Keratinocyte (primary cell): ENCODE measurements around the gene SLC25A11. TPM values are rescaled to one million over a fixed set of nuclear protein-coding genes. Genes with fewer than 3 reads are reported as not detected.
A peak's percentile ranks its signal among the peaks of the same experiment; 100 is the strongest.

Experiments
- DNase-seq: peaks from one replicate; pipeline ENCODE4 v3.0.0-alpha.2; 2011; ENCODE audit warnings: low read depth, missing footprints, low spot score
- FAIRE-seq: peaks from 2 replicates; lab custom pipeline; 2011; peaks lifted over from hg19 to GRCh38; lab: Jason Lieb, UNC
- H2AFZ ChIP-seq: 2 replicates; pipeline ENCODE4 v1.6.0; 2012; ENCODE audit warnings: low read length, control low read depth, inconsistent platforms; ENCODE audit not compliant: control insufficient read depth
- H3K27ac ChIP-seq: 2 replicates; pipeline ENCODE4 v1.5.1; 2011; ENCODE audit warnings: low read length; ENCODE audit not compliant: control insufficient read depth, insufficient read depth
- H3K27me3 ChIP-seq: 3 replicates; pipeline ENCODE4 v1.6.0; 2011; ENCODE audit warnings: low read length; ENCODE audit not compliant: control insufficient read depth, insufficient read depth; ENCODE audit errors: extremely low read depth
- H3K36me3 ChIP-seq, 2 experiments: 2 replicates in 1 of 2; 3 replicates in 1 of 2; pipeline ENCODE4 v1.5.1; 2011; ENCODE audit warnings: low read length in 2 of 2, mild to moderate bottlenecking in 1 of 2; ENCODE audit not compliant: control insufficient read depth in 2 of 2, insufficient read depth in 2 of 2; ENCODE audit errors: extremely low read depth in 1 of 2
- H3K4me1 ChIP-seq: 3 replicates; pipeline ENCODE4 v1.5.1; 2011; ENCODE audit warnings: low read length; ENCODE audit not compliant: control insufficient read depth, insufficient read depth; ENCODE audit errors: extremely low read depth
- H3K4me2 ChIP-seq: 3 replicates; pipeline ENCODE4 v1.6.0; 2011; ENCODE audit warnings: low read depth, low read length; ENCODE audit not compliant: control insufficient read depth, insufficient read depth; ENCODE audit errors: extremely low read depth
- H3K4me3 ChIP-seq, 3 experiments: fragments of 200-600 bp in 1 of 3; sonication (generic) in 1 of 3; 2 replicates in 2 of 3; 3 replicates in 1 of 3; pipeline ENCODE4 v1.5.1; 2011 to 2016; ENCODE audit warnings: low read length in 3 of 3, mild to moderate bottlenecking in 3 of 3, control low read depth in 2 of 3, inconsistent platforms in 1 of 3, low read depth in 1 of 3, mixed read lengths in 1 of 3, mixed run types in 1 of 3, moderate library complexity in 1 of 3; ENCODE audit not compliant: control insufficient read depth in 2 of 3, insufficient read depth in 2 of 3; ENCODE audit errors: extremely low read depth in 1 of 3
- H3K79me2 ChIP-seq: 2 replicates; pipeline ENCODE4 v1.6.0; 2012; ENCODE audit warnings: low read length; ENCODE audit not compliant: control insufficient read depth, insufficient read depth
- H3K9ac ChIP-seq: 3 replicates; pipeline ENCODE4 v1.6.0; 2011; ENCODE audit warnings: low read length; ENCODE audit not compliant: control insufficient read depth, insufficient read depth; ENCODE audit errors: extremely low read depth
- H3K9me1 ChIP-seq: 3 replicates; pipeline ENCODE4 v1.6.0; 2011; ENCODE audit warnings: low read length; ENCODE audit not compliant: control insufficient read depth, insufficient read depth; ENCODE audit errors: extremely low read depth
- H3K9me3 ChIP-seq: 2 replicates; pipeline ENCODE4 v1.5.1; 2012; ENCODE audit warnings: low read depth, low read length; ENCODE audit not compliant: control insufficient read depth
- H4K20me1 ChIP-seq: 3 replicates; pipeline ENCODE4 v1.6.0; 2011; ENCODE audit warnings: low read length; ENCODE audit not compliant: control insufficient read depth, insufficient read depth; ENCODE audit errors: extremely low read depth
- EZH2 ChIP-seq: IDR thresholded peaks from one replicate; pipeline ENCODE4 v1.6.1; 2012; ENCODE audit warnings: inconsistent platforms, mild to moderate bottlenecking, low read length, moderate library complexity
- dilution Hi-C: fragments of 300-500 bp; cut with MboI; formaldehyde crosslinking; loops from one replicate; pipeline ENCODE4 v1.7.0; 2020; ENCODE audit warnings: low sequenced_read_pairs; ENCODE audit not compliant: extremely low pct_ligation_motif_present
- polyA plus RNA-seq, 5 experiments: library from polyadenylated mRNA; depleted of rRNA in 3 of 5; stranded (reverse) in 3 of 5; stranded (forward) in 1 of 5; unstranded in 1 of 5; fragments of >200 nt; gene quantifications; 1 replicate in 1 of 5; 2 replicates in 3 of 5; 3 replicates in 1 of 5; pipeline versions ENCODE4 v1.2.1 to v1.2.3, GENCODE V29; 2011 to 2012; ENCODE audit warnings: missing spikeins in 2 of 5, low read depth in 1 of 5, low replicate concordance in 1 of 5
- TF ChIP-seq, protein P1 (sequence below), 3 experiments: IDR thresholded peaks in 1 of 3; conservative IDR thresholded peaks in 1 of 3; optimal IDR thresholded peaks in 1 of 3; 2 replicates in 2 of 3; 3 replicates in 1 of 3; pipeline versions ENCODE3 to v1.5.1; 2011; ENCODE audit warnings: low read length in 3 of 3, mild to moderate bottlenecking in 3 of 3, moderate library complexity in 2 of 3, control low read depth in 1 of 3, inconsistent platforms in 1 of 3; ENCODE audit not compliant: insufficient read depth in 2 of 3; ENCODE audit errors: extremely low read depth in 1 of 3

Gene SLC25A11
- polyA plus RNA-seq, 1 donor (not counting 4 experiments of a cell fraction or from before 2014, with no cell fraction given), result 33.8 TPM

DNA sequence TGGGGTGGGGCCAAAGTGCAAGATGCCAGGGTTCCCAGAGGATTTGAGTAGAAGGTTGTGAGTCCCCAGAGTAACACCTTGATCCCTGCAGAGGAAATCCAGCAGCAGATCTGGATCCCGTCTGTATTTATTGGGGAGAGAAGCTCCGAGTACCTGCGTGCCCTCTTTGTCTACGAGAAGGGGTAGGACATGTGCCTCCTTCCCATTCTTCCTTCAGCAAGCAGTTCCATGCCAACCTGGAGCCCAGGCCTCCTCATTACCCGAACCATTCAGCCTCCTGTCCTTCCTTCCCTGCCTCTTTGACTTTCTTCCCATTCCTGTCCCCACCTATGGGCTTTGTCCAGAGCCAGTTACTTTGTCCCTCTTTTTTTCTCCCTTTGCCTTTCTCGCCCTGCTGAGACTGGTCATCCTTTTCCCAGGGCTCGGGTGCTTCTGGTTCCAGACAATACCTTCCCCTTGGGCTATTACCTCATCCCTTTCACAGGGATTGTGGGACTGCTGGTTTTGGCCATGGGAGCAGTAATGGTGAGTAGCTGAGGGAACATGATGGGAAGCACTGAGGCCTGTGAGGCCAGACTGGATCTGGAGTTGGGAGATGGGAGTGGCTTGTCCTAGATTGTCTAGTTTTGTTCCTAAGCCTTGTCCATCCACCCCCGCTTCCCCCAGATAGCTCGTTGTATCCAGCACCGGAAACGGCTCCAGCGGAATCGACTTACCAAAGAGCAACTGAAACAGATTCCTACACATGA, 3.1 kb upstream of the SLC25A11 start:
- H3K9me1 ChIP-seq, result no peaks in the 10 kb centered on the region
- DNase-seq (no peak), FAIRE-seq (no peak)
- H3K4me2 ChIP-seq, result no peak overlapping the region
- H3K9ac ChIP-seq, result no peak overlapping the region
- H2AFZ ChIP-seq, result no peak overlapping the region
- dilution Hi-C loops, result loop anchor here (10.0 kb wide), 1 partner anchor 62 kb away; no protein-coding TSS in a partner anchor
- TF ChIP-seq, protein P1, sequence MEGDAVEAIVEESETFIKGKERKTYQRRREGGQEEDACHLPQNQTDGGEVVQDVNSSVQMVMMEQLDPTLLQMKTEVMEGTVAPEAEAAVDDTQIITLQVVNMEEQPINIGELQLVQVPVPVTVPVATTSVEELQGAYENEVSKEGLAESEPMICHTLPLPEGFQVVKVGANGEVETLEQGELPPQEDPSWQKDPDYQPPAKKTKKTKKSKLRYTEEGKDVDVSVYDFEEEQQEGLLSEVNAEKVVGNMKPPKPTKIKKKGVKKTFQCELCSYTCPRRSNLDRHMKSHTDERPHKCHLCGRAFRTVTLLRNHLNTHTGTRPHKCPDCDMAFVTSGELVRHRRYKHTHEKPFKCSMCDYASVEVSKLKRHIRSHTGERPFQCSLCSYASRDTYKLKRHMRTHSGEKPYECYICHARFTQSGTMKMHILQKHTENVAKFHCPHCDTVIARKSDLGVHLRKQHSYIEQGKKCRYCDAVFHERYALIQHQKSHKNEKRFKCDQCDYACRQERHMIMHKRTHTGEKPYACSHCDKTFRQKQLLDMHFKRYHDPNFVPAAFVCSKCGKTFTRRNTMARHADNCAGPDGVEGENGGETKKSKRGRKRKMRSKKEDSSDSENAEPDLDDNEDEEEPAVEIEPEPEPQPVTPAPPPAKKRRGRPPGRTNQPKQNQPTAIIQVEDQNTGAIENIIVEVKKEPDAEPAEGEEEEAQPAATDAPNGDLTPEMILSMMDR (optimal IDR thresholded peaks at IDR 0.05 in 1 of 3, IDR thresholded peaks at IDR 0.05 in 1 of 3, conservative IDR thresholded peaks at IDR 0.05 in 1 of 3; ENCODE audit: extremely low read depth in 1 of 3, insufficient read depth in 2 of 3, low read length in 3 of 3), result no peak
- TF ChIP-seq EZH2, result no peak
- peaks cover 33 to 38% of the 10 kb centered on the region in 2 experiments for H3K36me3 ChIP-seq
- H4K20me1 ChIP-seq, result peaks cover 15% of the 10 kb centered on the region
- peaks cover 74% of the 10 kb centered on the region for H3K79me2 ChIP-seq
- no peaks in the 10 kb centered on the region for H3K27me3 ChIP-seq
- no peaks in the 10 kb centered on the region for H3K9me3 ChIP-seq
- no peak overlapping the region for H3K27ac ChIP-seq
- peaks cover 45% of the 10 kb centered on the region for H3K4me1 ChIP-seq
- no peak overlapping the region for H3K4me3 ChIP-seq

DNA sequence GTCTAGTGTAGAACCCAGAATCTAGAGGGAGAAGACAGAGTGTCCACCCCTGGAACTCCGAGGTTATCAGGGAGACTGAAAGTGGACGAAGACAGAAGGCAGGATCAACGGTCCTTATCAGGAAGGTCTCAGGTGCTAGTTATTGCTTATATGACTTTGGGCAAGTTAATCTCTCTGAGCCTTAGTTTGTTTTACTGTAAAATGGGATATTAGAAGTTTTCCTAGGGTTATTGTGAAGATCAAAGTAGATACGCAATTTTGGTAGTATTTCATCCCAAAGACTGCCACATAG, 1.4 kb upstream of the SLC25A11 start:
- Histone ChIP-seq H3K9ac (peak overlapping the region; percentile 97), H4K20me1 (peaks cover 7% of the 10 kb centered on the region), H3K4me3 (peak overlapping the region; percentile 88 to 93 (median 91)), H3K79me2 (peaks cover 62% of the 10 kb centered on the region), H3K4me2 (peak overlapping the region; percentile 100), H3K9me1 (no peaks in the 10 kb centered on the region), H2AFZ (no peak overlapping the region), H3K9me3 (no peaks in the 10 kb centered on the region), H3K36me3 (peaks cover 31 to 32% of the 10 kb centered on the region in 2 experiments), H3K27me3 (no peaks in the 10 kb centered on the region), H3K4me1 (peaks cover 44% of the 10 kb centered on the region), H3K27ac (peak overlapping the region; percentile 98)
- dilution Hi-C loops, result loop anchor here (10.0 kb wide), 1 partner anchor 64 kb away; no protein-coding TSS in a partner anchor
- TF ChIP-seq EZH2, result no peak
- TF ChIP-seq, protein P1 (optimal IDR thresholded peaks at IDR 0.05 in 1 of 3, IDR thresholded peaks at IDR 0.05 in 1 of 3, conservative IDR thresholded peaks at IDR 0.05 in 1 of 3; ENCODE audit: extremely low read depth in 1 of 3, insufficient read depth in 2 of 3, low read length in 3 of 3), result no peak
- DNase-seq (no peak), FAIRE-seq (no peak)
